H1 (cell line): Measurements from ENCODE around the gene PAF1. TPM values are rescaled to one million over a fixed set of nuclear protein-coding genes. Genes with fewer than 3 reads are reported as not detected.

ENCODE experiments used
- BACH1 ChIP-seq: IDR thresholded peaks from 2 replicates; pipeline ENCODE4 v1.6.1; 2012; ENCODE audit warnings: low read length, improper control_type of control experiment
- BRCA1 ChIP-seq: IDR thresholded peaks from 2 replicates; pipeline ENCODE4 v1.6.1; 2012; ENCODE audit warnings: low read depth, low read length, improper control_type of control experiment
- CBX5 ChIP-seq: fragments of 300-800, 300-1000 bp; sonication (generic); IDR thresholded peaks from 2 replicates; pipeline ENCODE4 v1.7.1; 2016; ENCODE audit warnings: antibody characterized with exemption, low read length, low read depth
- CHD7 ChIP-seq: fragments of 300-600 bp; sonication (generic); IDR thresholded peaks from 2 replicates; pipeline ENCODE4 v1.7.1; 2012; ENCODE audit warnings: low read length, moderate library complexity, mild to moderate bottlenecking, inconsistent platforms; ENCODE audit not compliant: insufficient replicate concordance
- CREB1 ChIP-seq: IDR thresholded peaks from 2 replicates; pipeline ENCODE4 v1.6.1; 2012; ENCODE audit warnings: inconsistent platforms
- EZH2 ChIP-seq: fragments of 200-600 bp; sonication (generic); IDR thresholded peaks from 2 replicates; pipeline ENCODE4 v1.7.1; 2012; ENCODE audit warnings: low read depth, mild to moderate bottlenecking, moderate library complexity, low read length, inconsistent platforms; ENCODE audit not compliant: severe bottlenecking
- GTF2F1 ChIP-seq: IDR thresholded peaks from 2 replicates; pipeline ENCODE4 v1.6.1; 2012; ENCODE audit warnings: low read depth, low read length, improper control_type of control experiment, borderline replicate concordance
- JUND ChIP-seq: IDR thresholded peaks from 2 replicates; pipeline ENCODE4 v1.6.1; 2011; ENCODE audit warnings: mild to moderate bottlenecking, improper control_type of control experiment, low read length
- KDM1A ChIP-seq: fragments of 200-600, 300-600 bp; sonication (generic); IDR thresholded peaks from 2 replicates; pipeline ENCODE4 v1.7.1; 2016; ENCODE audit warnings: mild to moderate bottlenecking, low read length, borderline replicate concordance
- PHF8 ChIP-seq: fragments of 200-600 bp; sonication (generic); conservative IDR thresholded peaks from 2 replicates; pipeline ENCODE4 v1.7.1; 2012; ENCODE audit warnings: low read depth, mild to moderate bottlenecking, inconsistent platforms, low read length, moderate library complexity
- RAD21 ChIP-seq, 2 experiments: IDR thresholded peaks in 1 of 2; conservative IDR thresholded peaks in 1 of 2; 2 replicates each; pipeline ENCODE4 v1.6.1; 2011; ENCODE audit warnings: low read depth in 2 of 2, low read length in 2 of 2, improper control_type of control experiment in 1 of 2, inconsistent platforms in 1 of 2, mild to moderate bottlenecking in 1 of 2, moderate library complexity in 1 of 2
- SIRT6 ChIP-seq: IDR thresholded peaks from one replicate; pipeline ENCODE4 v1.7.1; 2012; ENCODE audit warnings: low read length, inconsistent platforms
- polyA plus RNA-seq, 7 experiments: library from polyadenylated mRNA; depleted of rRNA in 3 of 7; stranded (reverse) in 5 of 7; unstranded in 2 of 7; fragments of >200 nt in 5 of 7; fragments of 200-250 nt in 2 of 7; gene quantifications; 1 replicate in 5 of 7; 2 replicates in 1 of 7; 4 replicates in 1 of 7; pipeline versions ENCODE4 v1.2.1 to v1.2.3, GENCODE V29; 2011 to 2013; ENCODE audit warnings: missing spikeins in 2 of 7, mixed read lengths in 2 of 7
- total RNA-seq: library from RNA; stranded (reverse); fragmentation: NEBNext Ultra II Directional; extraction: Animal tissue kit (Norgen Biotek cat#: 25700); gene quantifications from 2 replicates; pipeline ENCODE4 v1.2.1, GENCODE V29; 2021

The PAF1 gene
- total and polyA plus RNA-seq, 2 of the 8 experiments (the other 6 are each of a cell fraction or from before 2014, with no cell fraction given), result 31.4 to 58.6 TPM

GRCh38 chr19:39349326-39349725 lies 41.6 kb downstream of the PAF1 start (continued):
- TF ChIP-seq CHD7 (no peak), RAD21 (IDR thresholded peaks at IDR 0.05 in 1 of 2, conservative IDR thresholded peaks at IDR 0.05 in 1 of 2; ENCODE audit: low read depth in 2 of 2, low read length in 2 of 2) (no peak), KDM1A (no peak), CBX5 (no peak), PHF8 (no peak), EZH2 (no peak), BRCA1 (no peak), CREB1 (no peak), JUND (no peak), GTF2F1 (no peak), SIRT6 (no peak), BACH1 (no peak)
- TF ChIP-seq, all 59 proteins: peak for 0
